HAP-1 (cell line): Measurements from ENCODE around the gene PTPRF.
"Not testable (repeated sequence)": the region's sequence is repeated elsewhere in the genome, so short reads cannot be mapped to it uniquely, and the experiment has no call there.

Source experiments
- DNase-seq, 2 experiments: peaks; one replicate each; pipeline ENCODE4 v3.0.0-alpha.2; 2016 to 2020; ENCODE audit warnings: low spot score in 2 of 2
- H3K27me3 ChIP-seq: fragments of 250-450 bp; sonication (Bioruptor Pico); 2 replicates; pipeline ENCODE4 v1.5.1; 2020; ENCODE audit warnings: low read depth, mild to moderate bottlenecking, moderate library complexity
- H3K36me3 ChIP-seq: fragments of 250-450 bp; sonication (Bioruptor Pico); replicated peaks from 2 replicates; pipeline ENCODE4 v1.5.1; 2020; ENCODE audit warnings: mild to moderate bottlenecking
- H3K4me1 ChIP-seq: fragments of 250-450 bp; sonication (Bioruptor Pico); 2 replicates; pipeline ENCODE4 v1.5.1; 2020; ENCODE audit warnings: mild to moderate bottlenecking
- H3K4me3 ChIP-seq: fragments of 250-450 bp; sonication (Bioruptor Pico); 2 replicates; pipeline ENCODE4 v1.5.1; 2020; ENCODE audit warnings: mild to moderate bottlenecking, moderate library complexity
- H3K9me3 ChIP-seq: fragments of 250-450 bp; sonication (Bioruptor Pico); 2 replicates; pipeline ENCODE4 v1.5.1; 2020; ENCODE audit warnings: mild to moderate bottlenecking, moderate library complexity
- in situ Hi-C: fragments of 300-500 bp; cut with MboI; formaldehyde crosslinking; loops from 3 replicates; pipeline ENCODE4 v1.14.3; 2020; ENCODE audit warnings: low sequenced_read_pairs, inconsistent platforms, mixed read lengths

The PTPRF gene

DNA sequence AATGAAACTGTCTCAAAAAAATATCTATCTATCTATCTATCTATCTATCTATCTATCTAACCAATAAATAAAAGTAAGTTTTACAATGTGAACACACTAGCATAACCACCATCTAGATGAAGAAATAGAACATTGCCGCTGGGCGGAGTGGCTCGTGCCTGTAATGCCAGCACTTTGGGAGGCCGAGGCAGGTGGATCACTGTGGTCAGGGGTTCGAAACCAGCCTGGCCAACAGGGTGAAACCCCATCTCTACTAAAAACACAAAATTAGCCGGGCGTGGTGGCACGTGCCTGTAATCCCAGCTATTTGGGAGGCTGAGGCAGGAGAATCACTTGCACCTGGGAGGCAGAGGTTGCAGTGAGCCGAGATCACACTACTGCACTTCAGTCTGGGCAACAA is 116.6 kb downstream of the PTPRF start:
- H3K9me3 ChIP-seq, DNase-seq, H3K4me1 ChIP-seq, H3K36me3 ChIP-seq, H3K4me3 ChIP-seq, in situ Hi-C loops: not testable (repeated sequence)
- H3K27me3 ChIP-seq: peaks cover 12% of the 10 kb centered on the region

DNA sequence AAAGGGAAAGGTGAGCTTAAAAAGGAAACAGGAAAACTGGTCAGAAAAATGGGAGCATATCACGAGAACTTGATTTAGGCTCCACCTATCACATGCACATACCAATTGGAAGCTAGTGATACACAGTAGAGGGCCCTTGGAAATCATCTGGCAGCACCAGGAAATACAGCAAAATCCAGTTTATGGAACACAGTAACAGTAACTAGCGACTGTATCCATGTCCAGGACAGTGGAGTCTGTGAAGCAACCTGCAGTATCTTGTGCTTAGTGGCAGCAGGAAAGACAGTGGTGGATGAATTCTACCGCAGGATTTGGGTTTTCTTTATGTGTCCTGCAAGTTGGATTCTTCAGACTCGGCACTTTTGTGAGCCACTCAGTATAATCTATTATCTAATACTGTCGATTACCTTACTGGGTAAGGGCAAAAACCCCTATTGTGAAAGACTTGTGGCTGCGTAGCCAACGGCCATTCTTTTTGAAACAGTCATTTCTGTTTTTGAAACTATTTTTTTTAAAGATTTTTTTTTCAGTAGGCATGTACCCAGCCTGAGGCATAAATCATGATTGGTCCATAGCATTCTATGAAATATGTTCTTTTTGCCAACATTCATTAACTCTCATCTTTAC is 117.7 kb downstream of the PTPRF start:
- in situ Hi-C loops: no loop called here
- Histone ChIP-seq H3K9me3 (no peaks in the 10 kb centered on the region), H3K36me3 (peaks cover 3% of the 10 kb centered on the region), H3K4me3 (no peak overlapping the region), H3K27me3 (peaks cover 10% of the 10 kb centered on the region), H3K4me1 (peaks cover 3% of the 10 kb centered on the region)
- DNase-seq: no peak

DNA sequence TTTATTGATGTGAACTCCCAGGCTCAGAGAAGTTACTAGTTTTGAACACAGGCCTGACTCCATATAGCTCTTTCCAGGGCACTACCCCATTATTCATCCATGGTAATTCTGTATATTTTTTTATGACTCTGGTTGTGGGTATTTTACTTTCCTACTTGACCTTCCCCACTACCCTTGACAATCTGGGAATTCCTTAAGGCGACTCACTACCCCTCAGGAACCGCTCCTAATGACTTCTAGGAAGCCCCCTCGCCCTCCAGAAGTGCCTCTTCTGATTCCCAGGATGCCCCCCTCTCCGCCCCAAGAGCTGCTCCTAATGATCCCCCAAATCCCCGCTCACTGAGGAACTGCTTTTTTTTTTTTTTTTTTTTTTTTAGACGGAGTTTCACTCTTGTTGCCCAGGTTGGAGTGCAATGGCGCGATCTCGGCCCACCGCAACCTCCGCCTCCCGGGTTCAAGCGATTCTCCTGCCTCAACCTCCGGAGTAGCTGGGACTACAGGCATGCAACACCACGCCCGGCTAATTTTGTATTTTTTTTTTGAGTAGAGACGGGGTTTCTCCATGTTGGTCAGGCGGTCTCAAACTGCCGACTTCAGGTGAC is 118.3 kb downstream of the PTPRF start:
- peak overlapping the region; percentile 85 for H3K4me3 ChIP-seq
- H3K36me3 ChIP-seq: peaks cover 10% of the 10 kb centered on the region
- peaks cover 3% of the 10 kb centered on the region for H3K4me1 ChIP-seq
- no peaks in the 10 kb centered on the region for H3K9me3 ChIP-seq
- peaks cover 10% of the 10 kb centered on the region for H3K27me3 ChIP-seq
- no peak for DNase-seq
- in situ Hi-C loops: no loop called here

DNA sequence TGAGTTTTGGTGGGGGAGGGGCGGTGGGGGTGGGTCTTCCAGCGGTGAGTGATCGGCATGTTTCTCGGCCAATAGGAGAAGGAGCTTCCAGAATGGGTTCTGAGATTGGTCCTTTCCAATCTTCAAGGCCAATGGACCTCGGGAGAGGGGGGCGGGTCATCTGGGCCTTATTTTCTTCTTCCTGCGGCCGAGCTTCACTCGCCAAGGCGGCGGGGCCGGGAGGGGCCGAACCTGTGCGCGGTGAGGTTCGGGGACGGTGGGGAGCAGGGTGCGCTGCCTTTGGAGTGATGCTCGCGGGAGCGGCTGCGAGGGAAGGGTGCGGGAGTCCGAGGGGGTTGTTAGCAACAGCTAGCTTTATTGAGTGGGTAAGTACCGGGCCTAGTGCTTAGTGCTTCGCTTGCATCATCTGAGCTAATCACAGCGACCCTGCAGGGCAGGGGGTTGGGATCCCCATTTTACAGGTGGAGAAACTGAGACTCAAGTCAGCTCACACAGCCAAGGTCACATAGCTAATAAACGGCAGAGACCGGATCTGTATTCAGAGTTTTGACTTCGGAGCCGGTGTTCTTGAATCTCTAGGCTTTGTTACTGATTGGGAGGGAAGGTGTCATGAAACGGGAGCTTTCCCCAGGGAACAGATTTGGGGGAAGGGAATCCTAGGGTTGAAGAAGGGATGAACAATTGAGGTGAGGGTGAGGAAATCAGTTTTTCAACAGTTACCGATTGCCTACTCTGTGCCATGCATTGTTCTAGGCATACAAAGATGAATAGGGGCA is 119.8 kb downstream of the PTPRF start:
- peak overlapping the region; percentile 85 for H3K4me3 ChIP-seq
- DNase-seq: peak; percentile 93 to 98
- peaks cover 6% of the 10 kb centered on the region for H3K27me3 ChIP-seq
- H3K36me3 ChIP-seq: peaks cover 25% of the 10 kb centered on the region
- H3K9me3 ChIP-seq: no peaks in the 10 kb centered on the region
- peaks cover 3% of the 10 kb centered on the region for H3K4me1 ChIP-seq
- in situ Hi-C loops: no loop called here

DNA sequence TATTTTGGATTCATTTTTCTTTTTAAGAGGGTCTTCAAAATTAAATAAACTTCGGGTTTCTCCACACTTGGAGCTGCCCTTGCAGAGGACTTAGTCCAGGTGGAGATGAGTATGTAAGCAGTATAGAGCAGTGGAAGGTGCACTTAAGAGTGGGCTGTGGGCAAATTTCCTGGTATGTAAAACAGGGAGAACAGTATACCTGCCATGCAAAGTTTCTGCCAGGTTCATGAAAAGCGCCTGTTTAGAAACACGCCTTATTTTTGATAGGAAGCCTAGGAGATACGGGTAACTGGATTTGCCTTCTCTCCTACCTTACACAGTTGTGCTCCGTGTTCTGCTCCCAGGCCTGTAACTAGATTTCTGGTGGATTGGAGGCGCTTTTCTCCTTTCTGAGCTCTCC is 120.5 kb downstream of the PTPRF start:
- no peaks in the 10 kb centered on the region for H3K9me3 ChIP-seq
- peaks cover 31% of the 10 kb centered on the region for H3K36me3 ChIP-seq
- H3K27me3 ChIP-seq: no peaks in the 10 kb centered on the region
- peak overlapping the region; percentile 85 for H3K4me3 ChIP-seq
- in situ Hi-C loops: no loop called here
- H3K4me1 ChIP-seq: peaks cover 3% of the 10 kb centered on the region
- no peak for DNase-seq

DNA sequence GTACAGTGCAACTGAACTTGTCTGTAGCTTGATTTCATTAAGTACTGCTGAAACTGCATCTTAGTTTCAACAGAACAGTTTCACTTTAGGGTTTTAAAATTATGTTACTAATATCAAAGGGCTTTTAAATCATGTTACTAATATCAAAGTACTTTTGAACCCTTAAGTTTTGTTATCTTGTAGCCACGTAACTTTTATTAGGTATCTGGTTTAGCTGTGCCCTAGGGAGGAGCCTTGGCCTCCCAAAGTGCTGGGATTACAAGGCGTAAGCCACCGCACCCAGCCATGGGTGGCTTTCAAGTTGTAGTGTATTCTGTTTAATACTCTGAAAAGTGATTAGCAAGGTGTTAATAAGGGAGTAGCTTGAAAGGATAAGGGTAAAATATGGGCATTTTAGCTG is 121.2 kb downstream of the PTPRF start:
- no peaks in the 10 kb centered on the region for H3K27me3 ChIP-seq
- in situ Hi-C loops: no loop called here
- H3K36me3 ChIP-seq: peaks cover 37% of the 10 kb centered on the region
- H3K9me3 ChIP-seq: no peaks in the 10 kb centered on the region
- H3K4me3 ChIP-seq: peak overlapping the region; percentile 85
- DNase-seq: no peak
- peaks cover 3% of the 10 kb centered on the region for H3K4me1 ChIP-seq

DNA sequence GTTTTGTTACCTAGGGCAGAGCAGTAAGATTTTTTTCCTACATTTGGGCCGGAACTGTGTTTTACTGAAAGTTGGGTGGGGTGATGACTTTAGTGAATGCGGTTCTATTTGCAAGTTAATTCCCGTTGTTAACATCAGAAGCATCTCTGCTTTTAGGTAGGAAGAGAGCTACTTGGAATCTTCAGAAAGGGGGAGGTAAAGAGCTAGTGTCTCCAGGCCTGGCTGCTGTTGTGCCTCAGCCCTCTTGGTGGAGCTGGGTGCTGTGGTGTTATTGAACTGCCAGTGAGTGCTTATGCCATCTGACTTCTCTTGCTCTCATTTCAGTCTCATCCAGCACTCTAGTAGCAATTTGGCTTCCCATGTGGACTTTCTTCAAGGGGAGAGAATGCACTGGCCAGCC is 122.7 kb downstream of the PTPRF start:
- H3K27me3 ChIP-seq: no peaks in the 10 kb centered on the region
- H3K4me3 ChIP-seq: no peak overlapping the region
- in situ Hi-C loops: no loop called here
- H3K9me3 ChIP-seq: no peaks in the 10 kb centered on the region
- H3K36me3 ChIP-seq: peaks cover 50% of the 10 kb centered on the region
- peak in 1 of 2 experiments; percentile 41 for DNase-seq
- H3K4me1 ChIP-seq: peaks cover 3% of the 10 kb centered on the region

DNA sequence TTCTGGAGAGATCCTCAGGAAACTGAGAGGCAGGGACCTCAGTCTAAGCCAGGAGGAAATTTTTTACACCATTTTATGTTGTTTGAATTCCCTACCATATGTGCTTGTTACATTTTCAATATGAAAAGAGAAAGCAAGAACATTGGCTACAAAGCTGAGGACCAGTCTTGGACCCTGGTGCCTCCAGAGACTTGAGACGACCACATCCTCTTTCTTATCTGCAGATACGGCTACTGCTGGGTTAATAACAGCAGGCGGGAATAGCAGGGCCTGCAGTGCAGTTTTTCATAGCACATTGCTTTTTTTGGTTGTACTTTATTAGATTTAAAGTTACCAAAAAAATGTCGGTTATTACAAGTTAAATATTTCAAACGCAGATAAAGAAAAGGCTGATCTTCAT is 123.2 kb downstream of the PTPRF start:
- no peak for DNase-seq
- H3K36me3 ChIP-seq: peaks cover 55% of the 10 kb centered on the region
- no peak overlapping the region for H3K4me3 ChIP-seq
- H3K9me3 ChIP-seq: no peaks in the 10 kb centered on the region
- in situ Hi-C loops: no loop called here
- peaks cover 3% of the 10 kb centered on the region for H3K4me1 ChIP-seq
- H3K27me3 ChIP-seq: no peaks in the 10 kb centered on the region

DNA sequence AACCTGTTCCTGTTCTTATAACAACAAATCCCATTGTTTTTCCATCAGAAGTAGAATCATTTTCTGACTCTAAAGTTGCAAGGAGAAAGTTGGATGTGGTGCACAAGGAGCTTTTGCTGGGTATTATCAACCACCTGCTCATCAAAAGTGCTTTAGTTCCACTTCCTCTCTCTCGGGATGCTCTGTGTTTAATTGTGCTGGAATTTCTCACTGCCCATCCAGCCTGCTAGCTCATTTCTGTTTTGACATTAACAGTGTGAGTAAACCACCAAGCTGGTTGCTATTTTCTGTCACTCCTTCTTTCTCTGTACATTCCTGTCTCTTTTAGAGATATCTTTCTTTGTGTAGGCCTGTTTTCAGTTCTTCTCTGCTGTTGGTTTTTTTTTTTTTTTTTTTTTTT is 125.3 kb downstream of the PTPRF start:
- Histone ChIP-seq H3K4me3 (no peak overlapping the region), H3K9me3 (no peaks in the 10 kb centered on the region), H3K27me3 (no peaks in the 10 kb centered on the region), H3K4me1 (peaks cover 13% of the 10 kb centered on the region), H3K36me3 (peaks cover 74% of the 10 kb centered on the region)
- in situ Hi-C loops: no loop called here
- DNase-seq: no peak

DNA sequence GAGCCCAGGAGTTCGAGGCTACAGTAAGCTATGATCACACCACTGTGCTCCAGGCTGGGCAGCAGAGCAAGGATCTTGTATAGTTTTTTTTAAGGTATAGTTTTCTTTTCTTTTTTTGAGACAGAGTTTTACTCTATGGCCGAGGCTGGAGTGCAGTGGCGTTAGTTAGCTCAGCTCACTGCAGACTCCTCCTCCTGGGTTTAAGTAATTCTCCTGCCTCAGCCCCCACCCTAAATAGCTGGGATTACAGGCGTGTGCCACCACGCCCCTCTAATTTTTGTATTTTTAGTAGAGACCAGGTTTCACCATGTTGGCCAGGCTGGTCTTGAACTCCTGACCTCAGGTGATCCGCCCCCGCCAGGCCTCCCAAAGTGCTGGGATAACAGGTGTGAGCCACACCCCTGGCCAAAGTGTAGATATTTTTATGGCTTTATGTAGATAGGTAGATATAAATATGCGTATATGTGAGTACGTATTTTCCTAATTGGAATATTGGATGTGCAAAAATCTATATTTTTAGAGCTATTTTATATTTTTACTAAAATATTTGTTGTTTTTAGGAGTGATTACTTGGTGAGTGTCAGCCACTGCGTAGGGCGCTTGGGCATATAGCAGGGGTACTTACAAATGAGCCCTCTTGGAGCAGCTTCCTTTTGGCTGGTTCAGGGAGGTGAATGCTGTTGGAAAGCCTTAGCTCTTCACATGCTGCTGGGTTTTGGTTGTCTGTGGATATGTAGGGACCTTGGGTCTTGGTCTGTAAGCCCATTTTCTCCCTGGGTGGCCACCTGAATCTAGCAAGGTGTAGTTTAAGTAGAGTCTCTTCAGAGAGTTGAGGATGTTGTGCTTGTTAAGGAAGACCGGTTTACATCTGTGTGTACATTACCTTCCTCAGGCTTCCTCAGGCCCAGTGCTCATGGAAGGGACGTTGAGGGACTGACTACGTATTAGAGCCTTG is 128.8 kb downstream of the PTPRF start:
- no peaks in the 10 kb centered on the region for H3K27me3 ChIP-seq
- H3K4me3 ChIP-seq: no peak overlapping the region
- no peaks in the 10 kb centered on the region for H3K9me3 ChIP-seq
- in situ Hi-C loops: no loop called here
- H3K4me1 ChIP-seq: peaks cover 10% of the 10 kb centered on the region
- peaks cover 88% of the 10 kb centered on the region for H3K36me3 ChIP-seq
- no peak for DNase-seq

DNA sequence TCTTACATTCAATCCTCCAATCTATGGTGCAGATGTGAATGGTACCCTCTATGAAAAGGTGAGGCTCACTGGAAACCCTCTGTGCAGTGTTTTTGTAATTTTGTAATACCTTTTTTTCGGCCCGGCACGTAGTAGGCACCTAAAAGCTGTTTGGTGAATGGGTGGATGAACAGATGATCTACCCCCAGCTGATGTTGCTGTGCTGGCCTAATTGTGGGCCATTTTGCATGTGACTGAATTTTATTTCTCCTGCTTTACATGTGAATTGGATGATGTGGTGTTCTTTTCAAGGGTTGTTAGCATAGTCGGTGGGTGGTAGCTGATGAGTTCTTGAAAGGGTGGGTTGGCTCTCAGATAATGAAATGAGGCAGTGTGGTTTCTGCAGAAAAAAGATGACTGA is 129.7 kb downstream of the PTPRF start:
- no peaks in the 10 kb centered on the region for H3K27me3 ChIP-seq
- H3K4me3 ChIP-seq: no peak overlapping the region
- in situ Hi-C loops: no loop called here
- peaks cover 10% of the 10 kb centered on the region for H3K4me1 ChIP-seq
- H3K36me3 ChIP-seq: peaks cover 88% of the 10 kb centered on the region
- peak; percentile 37 to 65 for DNase-seq
- no peaks in the 10 kb centered on the region for H3K9me3 ChIP-seq

DNA sequence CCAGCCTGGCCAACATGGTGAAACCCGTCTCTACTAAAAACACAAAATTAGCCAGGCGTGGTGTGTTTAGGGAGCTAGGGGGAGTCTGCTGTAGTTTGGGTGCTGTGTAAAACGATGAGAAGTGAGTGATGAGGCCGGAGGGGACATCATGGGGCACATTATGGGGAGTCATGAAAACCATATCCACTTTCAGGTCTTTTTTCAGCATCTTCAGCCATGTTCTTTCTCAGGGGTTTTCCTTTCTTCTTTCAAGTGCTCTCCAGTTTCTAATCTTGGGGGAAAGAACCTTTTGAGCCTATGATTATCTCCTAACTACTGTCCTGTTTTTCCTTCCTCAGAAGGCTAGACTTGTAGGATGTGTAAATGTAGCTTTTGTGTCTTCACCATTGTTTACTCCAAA is 133.7 kb downstream of the PTPRF start:
- Histone ChIP-seq H3K36me3 (peaks cover 92% of the 10 kb centered on the region), H3K4me3 (no peak overlapping the region), H3K4me1 (peaks cover 10% of the 10 kb centered on the region), H3K9me3 (no peaks in the 10 kb centered on the region), H3K27me3 (no peaks in the 10 kb centered on the region)
- in situ Hi-C loops: no loop called here
- DNase-seq: no peak

DNA sequence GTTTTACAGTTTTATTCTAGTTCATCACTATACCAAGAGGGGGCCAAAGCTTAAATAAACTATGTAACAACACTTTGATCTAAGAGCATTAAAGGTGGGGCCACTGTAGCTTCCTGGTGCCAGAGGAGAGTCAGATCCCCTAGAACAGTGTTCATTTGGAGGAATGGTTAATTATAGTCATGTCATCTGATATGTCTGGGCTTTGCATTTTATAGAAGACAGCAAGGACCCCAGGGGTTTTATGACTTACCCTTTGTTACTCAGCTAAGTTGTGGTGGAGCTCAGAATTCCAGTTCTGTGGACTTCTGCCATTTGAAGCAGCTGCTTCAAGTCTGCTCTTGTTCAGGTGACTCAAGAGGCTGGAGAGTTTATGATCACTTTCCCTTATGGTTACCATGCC is 135.9 kb downstream of the PTPRF start:
- Histone ChIP-seq H3K36me3 (peaks cover 99% of the 10 kb centered on the region), H3K4me1 (no peaks in the 10 kb centered on the region), H3K4me3 (no peak overlapping the region), H3K9me3 (no peaks in the 10 kb centered on the region), H3K27me3 (no peaks in the 10 kb centered on the region)
- no peak for DNase-seq
- in situ Hi-C loops: no loop called here
